Naive B cell (primary cell): ENCODE results near the gene CR1. TPM values are rescaled to one million over a fixed set of nuclear protein-coding genes. Genes with fewer than 3 reads are reported as not detected.
"Not testable (repeated sequence)": the region's sequence is repeated elsewhere in the genome, so short reads cannot be mapped to it uniquely, and the experiment has no call there.

Experiments used
- ATAC-seq, 2 donors: fragments of 150-1000 bp; cut with Tn5 transposase; 2 replicates each; pipeline ENCODE4 v1.10.0; 2021; ENCODE audit warnings: low read depth in 2 of 2, mild to moderate bottlenecking in 2 of 2, moderate library complexity in 2 of 2
- DNase-seq: peaks from one replicate; pipeline ENCODE4 v3.0.0; 2022
- H3K27ac Mint-ChIP-seq, 6 donors: one replicate each; pipeline ENCODE4 v1.8.0; 2020 to 2022; ENCODE audit warnings: mild to moderate bottlenecking in 6 of 6, mixed read lengths in 6 of 6, moderate library complexity in 5 of 6, inconsistent platforms in 2 of 6
- H3K27me3 Mint-ChIP-seq, 3 donors: one replicate each; pipeline ENCODE4 v1.8.0; 2021 to 2022; ENCODE audit warnings: mixed read lengths in 3 of 3, mild to moderate bottlenecking in 1 of 3
- H3K36me3 Mint-ChIP-seq, 2 donors: one replicate each; pipeline ENCODE4 v1.8.0; 2020 to 2022; ENCODE audit warnings: mixed read lengths in 2 of 2, inconsistent platforms in 1 of 2, mild to moderate bottlenecking in 1 of 2
- H3K4me1 Mint-ChIP-seq, 3 donors: one replicate each; pipeline ENCODE4 v1.8.0; 2020 to 2022; ENCODE audit warnings: mixed read lengths in 3 of 3, inconsistent platforms in 1 of 3, mild to moderate bottlenecking in 1 of 3, moderate library complexity in 1 of 3
- H3K4me3 Mint-ChIP-seq, 8 donors: one replicate each; pipeline ENCODE4 v1.8.0; 2020 to 2022; ENCODE audit warnings: mild to moderate bottlenecking in 8 of 8, mixed read lengths in 8 of 8, moderate library complexity in 8 of 8, inconsistent platforms in 2 of 8
- H3K9me3 Mint-ChIP-seq, 7 donors: one replicate each; pipeline ENCODE4 v1.8.0; 2020 to 2022; ENCODE audit warnings: mixed read lengths in 7 of 7, mild to moderate bottlenecking in 5 of 7, inconsistent platforms in 2 of 7, moderate library complexity in 1 of 7
- polyA plus RNA-seq, 6 donors: library from polyadenylated mRNA; unstranded; fragments of 300-500 nt; fragmentation: Illumina TruSeq; gene quantifications; one replicate each; pipeline ENCODE4 v1.2.3, GENCODE V29; 2021; ENCODE audit warnings: low read depth in 6 of 6

CR1 gene
- polyA plus RNA-seq, 6 donors from 2014 or later = 20.5 to 32.8 (median 24.3) TPM

- ATAC-seq = not testable (repeated sequence)
Measured at GRCh38 chr1:207690551-207690950, 194.6 kb downstream of the CR1 start.

GRCh38 chr1:207691010-207691409, 195.1 kb downstream of the CR1 start:
- no peak for DNase-seq
- Mint-ChIP-seq H3K4me1 (no peaks in the 10 kb centered on the region), H3K36me3 (no peaks in the 10 kb centered on the region), H3K4me3 (no peak overlapping the region), H3K9me3 (peaks cover 0 to 3% (median 0%) of the 10 kb centered on the region in 7 donors), H3K27me3 (peaks cover 9 to 24% (median 12%) of the 10 kb centered on the region in 3 donors), H3K27ac (no peak overlapping the region)
- no peak for ATAC-seq

More at GRCh38 chr1:207690551-207690950, 194.6 kb downstream of the CR1 start:
- not testable (repeated sequence) for H3K36me3 Mint-ChIP-seq, H3K4me1 Mint-ChIP-seq, H3K4me3 Mint-ChIP-seq, H3K9me3 Mint-ChIP-seq, H3K27ac Mint-ChIP-seq, DNase-seq
- peaks cover 9 to 24% (median 12%) of the 10 kb centered on the region in 3 donors for H3K27me3 Mint-ChIP-seq

Other genes starting within 250 kb of the CR1 start
- gene CD55, start 174.5 kb upstream of the CR1 start, polyA plus RNA-seq = 100 to 1,000 TPM; 232 to 326 (median 293) TPM
- gene CR2, start 41.8 kb upstream of the CR1 start, polyA plus RNA-seq = 100 to 1,000 TPM in 3 of 6 donors, 10 to 100 TPM in 3; 78.0 to 142 (median 111) TPM
- not detected for gene CR1L, start 149.0 kb downstream of the CR1 start, polyA plus RNA-seq